Measurements from ENCODE around the gene OR11A1. TPM values are rescaled to one million over a fixed set of nuclear protein-coding genes. Genes with fewer than 3 reads are reported as not detected.
"Not testable (repeated sequence)": the region's sequence is repeated elsewhere in the genome, so short reads cannot be mapped to it uniquely, and the experiment has no call there.

The OR11A1 gene
- total and polyA plus RNA-seq, 4 donors: not detected

- Histone ChIP-seq H3K27ac (ENCODE audit: low read depth in 1 of 2, low read length in 2 of 2) (no peak overlapping the region), H3K4me3 (ENCODE audit: low read depth in 1 of 3, low read length in 3 of 3) (no peak overlapping the region), H3K36me3 (ENCODE audit: control insufficient read depth in 4 of 4, insufficient read depth in 3 of 4, low read depth in 1 of 4, low read length in 3 of 4) (no peaks in the 10 kb centered on the region), H3K9me3 (ENCODE audit: control insufficient read depth in 4 of 4, low read length in 3 of 4) (no peaks in the 10 kb centered on the region), H3K27me3 (ENCODE audit: control insufficient read depth in 4 of 4, insufficient read depth in 4 of 4, low read length in 3 of 4) (peaks cover 0 to 2% (median 0%) of the 10 kb centered on the region in 4 donors), H3K4me1 (ENCODE audit: control insufficient read depth in 4 of 4, insufficient read depth in 4 of 4, low read length in 3 of 4) (no peaks in the 10 kb centered on the region), H3K9ac (ENCODE audit: low read depth in 1 of 2, low read length in 2 of 2) (no peak overlapping the region)
- no peak for DNase-seq (ENCODE audit: low spot score)
- no peak for TF ChIP-seq FOXA2 (IDR thresholded peaks at IDR 0.05)
- TF ChIP-seq, protein P1, sequence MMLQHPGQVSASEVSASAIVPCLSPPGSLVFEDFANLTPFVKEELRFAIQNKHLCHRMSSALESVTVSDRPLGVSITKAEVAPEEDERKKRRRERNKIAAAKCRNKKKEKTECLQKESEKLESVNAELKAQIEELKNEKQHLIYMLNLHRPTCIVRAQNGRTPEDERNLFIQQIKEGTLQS (IDR thresholded peaks at IDR 0.05): no peak
- TF ChIP-seq RXRA (IDR thresholded peaks at IDR 0.05): no peak
- TF ChIP-seq SP1 (IDR thresholded peaks at IDR 0.05): no peak
- no peak for TF ChIP-seq HNF4A (conservative IDR thresholded peaks at IDR 0.05)
- TF ChIP-seq YY1 (IDR thresholded peaks at IDR 0.05): no peak
- TF ChIP-seq, protein P2, sequence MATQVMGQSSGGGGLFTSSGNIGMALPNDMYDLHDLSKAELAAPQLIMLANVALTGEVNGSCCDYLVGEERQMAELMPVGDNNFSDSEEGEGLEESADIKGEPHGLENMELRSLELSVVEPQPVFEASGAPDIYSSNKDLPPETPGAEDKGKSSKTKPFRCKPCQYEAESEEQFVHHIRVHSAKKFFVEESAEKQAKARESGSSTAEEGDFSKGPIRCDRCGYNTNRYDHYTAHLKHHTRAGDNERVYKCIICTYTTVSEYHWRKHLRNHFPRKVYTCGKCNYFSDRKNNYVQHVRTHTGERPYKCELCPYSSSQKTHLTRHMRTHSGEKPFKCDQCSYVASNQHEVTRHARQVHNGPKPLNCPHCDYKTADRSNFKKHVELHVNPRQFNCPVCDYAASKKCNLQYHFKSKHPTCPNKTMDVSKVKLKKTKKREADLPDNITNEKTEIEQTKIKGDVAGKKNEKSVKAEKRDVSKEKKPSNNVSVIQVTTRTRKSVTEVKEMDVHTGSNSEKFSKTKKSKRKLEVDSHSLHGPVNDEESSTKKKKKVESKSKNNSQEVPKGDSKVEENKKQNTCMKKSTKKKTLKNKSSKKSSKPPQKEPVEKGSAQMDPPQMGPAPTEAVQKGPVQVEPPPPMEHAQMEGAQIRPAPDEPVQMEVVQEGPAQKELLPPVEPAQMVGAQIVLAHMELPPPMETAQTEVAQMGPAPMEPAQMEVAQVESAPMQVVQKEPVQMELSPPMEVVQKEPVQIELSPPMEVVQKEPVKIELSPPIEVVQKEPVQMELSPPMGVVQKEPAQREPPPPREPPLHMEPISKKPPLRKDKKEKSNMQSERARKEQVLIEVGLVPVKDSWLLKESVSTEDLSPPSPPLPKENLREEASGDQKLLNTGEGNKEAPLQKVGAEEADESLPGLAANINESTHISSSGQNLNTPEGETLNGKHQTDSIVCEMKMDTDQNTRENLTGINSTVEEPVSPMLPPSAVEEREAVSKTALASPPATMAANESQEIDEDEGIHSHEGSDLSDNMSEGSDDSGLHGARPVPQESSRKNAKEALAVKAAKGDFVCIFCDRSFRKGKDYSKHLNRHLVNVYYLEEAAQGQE (IDR thresholded peaks at IDR 0.05): no peak
- no peak for TF ChIP-seq FOXA1 (IDR thresholded peaks at IDR 0.05)
- TF ChIP-seq HNF4G (IDR thresholded peaks at IDR 0.05): no peak
- TF ChIP-seq MAX (IDR thresholded peaks at IDR 0.05): no peak
- TF ChIP-seq NR2F2 (IDR thresholded peaks at IDR 0.05): no peak
- TF ChIP-seq JUND (IDR thresholded peaks at IDR 0.05): no peak
- no peak for TF ChIP-seq TAF1 (conservative IDR thresholded peaks at IDR 0.05)
- TF ChIP-seq EGR1 (IDR thresholded peaks at IDR 0.05; ENCODE audit: low read depth in 2 of 2): no peak
- no peak for TF ChIP-seq CTCF (IDR thresholded peaks at IDR 0.05; ENCODE audit: low read depth, low read length, missing input control)
- TF ChIP-seq ZBTB33 (IDR thresholded peaks at IDR 0.05): no peak
- no peak for TF ChIP-seq GABPA (IDR thresholded peaks at IDR 0.05 in 1 of 2, conservative IDR thresholded peaks at IDR 0.05 in 1 of 2)
- WGBS: 78% methylated on average over 1 of the region's 1 CpG
These were observed 9.2 kb downstream of the OR11A1 start for GRCh38 chr6:29447670-29448069.

DNA sequence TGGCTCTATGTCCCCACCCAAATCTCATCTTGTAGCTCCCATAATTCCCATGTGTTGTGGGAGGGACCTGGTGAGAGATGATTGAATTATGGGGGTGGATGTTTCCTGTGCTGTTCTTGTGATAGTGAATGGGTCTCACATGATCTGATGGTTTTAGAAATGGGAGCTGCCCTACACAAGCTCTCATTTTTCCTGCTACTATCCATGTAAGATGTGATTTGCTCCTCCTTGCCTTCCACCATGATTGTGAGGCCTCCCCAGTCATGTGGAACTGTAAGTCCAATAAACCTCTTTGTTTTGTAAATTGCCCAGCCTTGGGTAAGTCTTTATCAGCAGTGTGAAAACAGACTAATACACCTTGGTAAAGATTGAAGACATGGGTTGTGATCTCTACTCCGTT, 12.8 kb downstream of the OR11A1 start:
- H3K36me3 ChIP-seq (ENCODE audit: control insufficient read depth in 4 of 4, insufficient read depth in 3 of 4, low read depth in 1 of 4, low read length in 3 of 4); DNase-seq (ENCODE audit: low spot score); H3K4me3 ChIP-seq (ENCODE audit: low read depth in 1 of 3, low read length in 3 of 3); H3K9me3 ChIP-seq (ENCODE audit: control insufficient read depth in 4 of 4, low read length in 3 of 4); H3K27ac ChIP-seq (ENCODE audit: low read depth in 1 of 2, low read length in 2 of 2); H3K9ac ChIP-seq (ENCODE audit: low read depth in 1 of 2, low read length in 2 of 2); H3K4me1 ChIP-seq (ENCODE audit: control insufficient read depth in 4 of 4, insufficient read depth in 4 of 4, low read length in 3 of 4); H3K27me3 ChIP-seq (ENCODE audit: control insufficient read depth in 4 of 4, insufficient read depth in 4 of 4, low read length in 3 of 4): not testable (repeated sequence)
- WGBS: 81% methylated on average over 1 of the region's 1 CpG

Data from liver (tissue), 9 donors.